Measurements from ENCODE around the gene CCDC197. TPM values are rescaled to one million over a fixed set of nuclear protein-coding genes. Genes with fewer than 3 reads are reported as not detected.

The CCDC197 gene
- total RNA-seq, 4 donors from 2014 or later: not detected

- no peak for DNase-seq (ENCODE audit: extremely low spot score)
- Histone ChIP-seq H3K36me3 (peaks cover 0 to 1% (median 0%) of the 10 kb centered on the region in 4 donors), H3K9me3 (no peaks in the 10 kb centered on the region), H3K4me3 (no peak overlapping the region), H3K27me3 (no peaks in the 10 kb centered on the region), H3K4me1 (peaks cover 43 to 95% (median 93%) of the 10 kb centered on the region in 4 donors), H3K27ac (replicated peaks in 1 of 4) (peak overlapping the region; percentile 89 to 95 (median 93))
- 44% methylated on average over 12 of the region's 12 CpGs for WGBS
- intact Hi-C loops (cut with DNase I): no loop called here
- TF ChIP-seq POLR2AphosphoS5 (IDR thresholded peaks at IDR 0.05) (peak in 1 of 2 donors; percentile 23), EP300 (IDR thresholded peaks at IDR 0.05) (no peak), POLR2A (IDR thresholded peaks at IDR 0.05; ENCODE audit: low read depth) (no peak)
- TF ChIP-seq, protein P1, sequence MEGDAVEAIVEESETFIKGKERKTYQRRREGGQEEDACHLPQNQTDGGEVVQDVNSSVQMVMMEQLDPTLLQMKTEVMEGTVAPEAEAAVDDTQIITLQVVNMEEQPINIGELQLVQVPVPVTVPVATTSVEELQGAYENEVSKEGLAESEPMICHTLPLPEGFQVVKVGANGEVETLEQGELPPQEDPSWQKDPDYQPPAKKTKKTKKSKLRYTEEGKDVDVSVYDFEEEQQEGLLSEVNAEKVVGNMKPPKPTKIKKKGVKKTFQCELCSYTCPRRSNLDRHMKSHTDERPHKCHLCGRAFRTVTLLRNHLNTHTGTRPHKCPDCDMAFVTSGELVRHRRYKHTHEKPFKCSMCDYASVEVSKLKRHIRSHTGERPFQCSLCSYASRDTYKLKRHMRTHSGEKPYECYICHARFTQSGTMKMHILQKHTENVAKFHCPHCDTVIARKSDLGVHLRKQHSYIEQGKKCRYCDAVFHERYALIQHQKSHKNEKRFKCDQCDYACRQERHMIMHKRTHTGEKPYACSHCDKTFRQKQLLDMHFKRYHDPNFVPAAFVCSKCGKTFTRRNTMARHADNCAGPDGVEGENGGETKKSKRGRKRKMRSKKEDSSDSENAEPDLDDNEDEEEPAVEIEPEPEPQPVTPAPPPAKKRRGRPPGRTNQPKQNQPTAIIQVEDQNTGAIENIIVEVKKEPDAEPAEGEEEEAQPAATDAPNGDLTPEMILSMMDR (IDR thresholded peaks at IDR 0.05): no peak
Observed at GRCh38 chr14:93969082-93969828, 27.8 kb upstream of the CCDC197 start.

GRCh38 chr14:93970585-93970964 lies 26.5 kb upstream of the CCDC197 start:
- intact Hi-C loops (cut with DNase I): no loop called here
- no peak for DNase-seq (ENCODE audit: extremely low spot score)
- 42% methylated on average over 4 of the region's 9 CpGs for WGBS
- peak overlapping the region; percentile 35 to 64 (median 50) for H3K4me3 ChIP-seq
- H3K9me3 ChIP-seq: no peaks in the 10 kb centered on the region
- peak overlapping the region; percentile 89 to 95 (median 93) for H3K27ac ChIP-seq (replicated peaks in 1 of 4)
- H3K36me3 ChIP-seq: no peaks in the 10 kb centered on the region
- peaks cover 35 to 90% (median 86%) of the 10 kb centered on the region in 4 donors for H3K4me1 ChIP-seq
- TF ChIP-seq, protein P1 (IDR thresholded peaks at IDR 0.05): peak; percentile 29 to 42 (median 36)
- no peak for TF ChIP-seq EP300 (IDR thresholded peaks at IDR 0.05)
- H3K27me3 ChIP-seq: no peaks in the 10 kb centered on the region

DNA sequence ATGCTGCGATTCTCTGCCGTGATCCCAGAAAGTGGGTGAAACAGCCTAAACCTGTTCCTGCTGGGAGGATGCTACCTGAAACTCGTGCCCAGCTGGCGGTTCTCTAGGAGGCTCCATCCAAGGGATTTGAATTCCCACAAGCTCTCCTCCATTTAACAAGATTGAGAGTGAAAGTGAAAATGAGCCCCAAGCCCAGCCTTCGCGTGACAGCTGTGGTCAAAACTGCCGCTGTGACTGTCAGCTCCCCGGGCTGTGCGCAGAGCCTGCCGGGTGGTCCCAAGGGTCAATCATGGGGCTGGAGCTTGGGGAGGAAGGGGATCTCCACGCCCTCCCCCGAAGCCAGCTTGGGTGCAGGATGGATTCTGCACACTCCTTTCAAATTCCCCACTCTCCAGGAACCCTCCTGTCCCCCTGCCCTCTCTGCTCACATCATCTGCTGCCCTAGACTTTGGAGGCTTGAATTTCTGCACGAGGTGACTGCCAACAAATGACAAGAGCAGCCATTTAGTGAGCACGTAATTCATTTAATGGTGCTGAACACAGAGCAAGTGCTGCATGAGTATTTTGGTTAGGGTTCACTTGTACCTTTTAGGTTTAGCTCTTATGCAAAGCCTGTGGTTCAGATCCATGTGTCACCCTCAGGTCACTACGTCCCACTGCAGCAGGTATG lies 26.0 kb upstream of the CCDC197 start:
- peak overlapping the region; percentile 35 to 64 (median 50) for H3K4me3 ChIP-seq
- TF ChIP-seq EP300 (IDR thresholded peaks at IDR 0.05) (no peak), POLR2AphosphoS5 (IDR thresholded peaks at IDR 0.05) (no peak), POLR2A (IDR thresholded peaks at IDR 0.05; ENCODE audit: low read depth) (no peak)
- TF ChIP-seq, protein P1 (IDR thresholded peaks at IDR 0.05): no peak
- intact Hi-C loops (cut with DNase I): no loop called here
- peaks cover 30 to 87% (median 81%) of the 10 kb centered on the region in 4 donors for H3K4me1 ChIP-seq
- H3K9me3 ChIP-seq: no peaks in the 10 kb centered on the region
- no peak for DNase-seq (ENCODE audit: extremely low spot score)
- H3K27ac ChIP-seq (replicated peaks in 1 of 4): peak overlapping the region; percentile 89 to 95 (median 93)
- no peaks in the 10 kb centered on the region for H3K36me3 ChIP-seq
- 34% methylated on average over 5 of the region's 15 CpGs for WGBS
- no peaks in the 10 kb centered on the region for H3K27me3 ChIP-seq

- 39% methylated on average over 3 of the region's 3 CpGs for WGBS
- intact Hi-C loops (cut with DNase I): no loop called here
- H3K27ac ChIP-seq (replicated peaks in 1 of 4): peak overlapping the region; percentile 89 to 95 (median 93)
Observed at GRCh38 chr14:93971635-93972027, 25.5 kb upstream of the CCDC197 start.

More at GRCh38 chr14:93971635-93972027, 25.5 kb upstream of the CCDC197 start:
- Histone ChIP-seq H3K36me3 (no peaks in the 10 kb centered on the region), H3K4me1 (peaks cover 28 to 86% (median 76%) of the 10 kb centered on the region in 4 donors), H3K27me3 (no peaks in the 10 kb centered on the region), H3K9me3 (no peaks in the 10 kb centered on the region), H3K4me3 (peak overlapping the region; percentile 35 to 64 (median 50))
- TF ChIP-seq POLR2A (IDR thresholded peaks at IDR 0.05; ENCODE audit: low read depth) (no peak), EP300 (IDR thresholded peaks at IDR 0.05) (no peak), POLR2AphosphoS5 (IDR thresholded peaks at IDR 0.05) (no peak)
- TF ChIP-seq, protein P1 (IDR thresholded peaks at IDR 0.05): no peak
- DNase-seq (ENCODE audit: extremely low spot score): no peak

Measured in esophagus muscularis mucosa (tissue), 4 donors.